IMR-90 (cell line): ENCODE measurements around the gene FAM78A. TPM values are rescaled to one million over a fixed set of nuclear protein-coding genes. Genes with fewer than 3 reads are reported as not detected.

ENCODE experiments used
- ATAC-seq: fragments of 200-7000 bp; cut with Tn5 transposase; 2 replicates; pipeline ENCODE4 v1.9.1; 2020; ENCODE audit warnings: low read depth, mild to moderate bottlenecking, moderate library complexity
- BruUV-seq: library from RNA; stranded (reverse); fragments of 400-500 nt; replicated peaks from 2 replicates; lab custom pipeline; 2021; lab: Mats Ljungman, UMichigan
- CTCF ChIA-PET: fragments of 300-600 bp; formaldehyde crosslinking; extraction: SDS; loops from one replicate; lab custom pipeline; 2021; ENCODE audit warnings: antibody characterized with exemption; lab: Yijun Ruan, JAX
- POLR2A ChIA-PET: fragments of 300-600 bp; sonication (Branson Sonifier 250); formaldehyde crosslinking; loops from one replicate; lab custom pipeline; 2022; ENCODE audit warnings: antibody characterized with exemption; ENCODE audit not compliant: unreplicated experiment; lab: Charles Lee
- DNase-seq: peaks from one replicate; pipeline ENCODE4 v3.0.0; 2013
- H2AFZ ChIP-seq: replicated peaks from 2 replicates; pipeline ENCODE3; 2013; ENCODE audit warnings: low read length, mild to moderate bottlenecking; ENCODE audit not compliant: poor library complexity
- H2AK5ac ChIP-seq: 2 replicates; pipeline ENCODE4 v1.6.1; 2013; ENCODE audit warnings: low read depth, low read length, inconsistent platforms
- H2AK9ac ChIP-seq: replicated peaks from 2 replicates; pipeline ENCODE3; 2013; ENCODE audit warnings: mild to moderate bottlenecking, low read depth, low read length, moderate library complexity; ENCODE audit not compliant: poor library complexity
- H2BK120ac ChIP-seq: 2 replicates; pipeline ENCODE4 v1.6.1; 2013; ENCODE audit warnings: low read depth, low read length, inconsistent platforms
- H2BK15ac ChIP-seq: 3 replicates; pipeline ENCODE4 v1.6.1; 2013; ENCODE audit warnings: low read depth, low read length, inconsistent platforms
- H2BK20ac ChIP-seq: 2 replicates; pipeline ENCODE4 v1.6.1; 2013; ENCODE audit warnings: low read depth, mild to moderate bottlenecking, inconsistent platforms, low read length, moderate library complexity
- H2BK5ac ChIP-seq: 2 replicates; pipeline ENCODE4 v1.6.1; 2013; ENCODE audit warnings: mild to moderate bottlenecking, low read depth, low read length, inconsistent platforms; ENCODE audit not compliant: poor library complexity, severe bottlenecking
- H3K14ac ChIP-seq: replicated peaks from 2 replicates; pipeline ENCODE4 v1.6.1; 2013; ENCODE audit warnings: low read depth, low read length, inconsistent platforms
- H3K18ac ChIP-seq: 2 replicates; pipeline ENCODE4 v1.6.1; 2013; ENCODE audit warnings: low read depth, low read length, control low read depth
- H3K23ac ChIP-seq: 2 replicates; pipeline ENCODE4 v1.6.1; 2013; ENCODE audit warnings: low read depth, low read length, inconsistent platforms
- H3K27ac ChIP-seq: 2 replicates; pipeline ENCODE4 v1.5.1; 2013; ENCODE audit warnings: mild to moderate bottlenecking, control low read depth, low read length; ENCODE audit not compliant: insufficient read depth
- H3K27me3 ChIP-seq: 2 replicates; pipeline ENCODE4 v1.6.1; 2013; ENCODE audit warnings: low read length; ENCODE audit not compliant: control insufficient read depth, insufficient read depth
- H3K36me3 ChIP-seq: 2 replicates; pipeline ENCODE4 v1.6.1; 2013; ENCODE audit warnings: low read length, mixed read lengths; ENCODE audit not compliant: control insufficient read depth, insufficient read depth
- H3K4ac ChIP-seq: 2 replicates; pipeline ENCODE4 v1.6.1; 2013; ENCODE audit warnings: low read depth, low read length, inconsistent platforms
- H3K4me1 ChIP-seq: 2 replicates; pipeline ENCODE4 v1.6.1; 2013; ENCODE audit warnings: low read length, mixed read lengths; ENCODE audit not compliant: control insufficient read depth, insufficient read depth
- H3K4me2 ChIP-seq: 2 replicates; pipeline ENCODE4 v1.6.1; 2013; ENCODE audit warnings: low read depth, mild to moderate bottlenecking, control low read depth, low read length, moderate library complexity
- H3K4me3 ChIP-seq: 2 replicates; pipeline ENCODE4 v1.5.1; 2013; ENCODE audit warnings: low read depth, mild to moderate bottlenecking, control low read depth, low read length, moderate library complexity; ENCODE audit not compliant: insufficient read depth
- H3K56ac ChIP-seq: 2 replicates; pipeline ENCODE4 v1.6.1; 2013; ENCODE audit warnings: low read length, inconsistent platforms; ENCODE audit not compliant: insufficient read depth; ENCODE audit errors: extremely low read depth
- H3K79me1 ChIP-seq, 2 experiments: 2 replicates each; pipeline ENCODE4 v1.6.1; 2013; ENCODE audit warnings: low read length in 2 of 2, inconsistent platforms in 1 of 2, low read depth in 1 of 2
- H3K9ac ChIP-seq: 2 replicates; pipeline ENCODE4 v1.6.1; 2013; ENCODE audit warnings: low read depth, low read length, control low read depth
- H3K9me1 ChIP-seq: 2 replicates; pipeline ENCODE4 v1.6.1; 2013; ENCODE audit warnings: low read length, inconsistent platforms; ENCODE audit not compliant: insufficient read depth
- H3K9me3 ChIP-seq: 2 replicates; pipeline ENCODE4 v1.6.1; 2013; ENCODE audit warnings: low read length; ENCODE audit not compliant: control insufficient read depth, insufficient read depth
- H4K20me1 ChIP-seq: 2 replicates; pipeline ENCODE4 v1.6.1; 2013; ENCODE audit warnings: low read length, inconsistent platforms; ENCODE audit not compliant: insufficient read depth
- H4K5ac ChIP-seq: 2 replicates; pipeline ENCODE4 v1.6.1; 2013; ENCODE audit warnings: mild to moderate bottlenecking, low read depth, low read length, control low read depth
- H4K8ac ChIP-seq, 2 experiments: 2 replicates each; pipeline ENCODE4 v1.6.1; 2013; ENCODE audit warnings: low read depth in 2 of 2, low read length in 2 of 2, control low read depth in 1 of 2, inconsistent platforms in 1 of 2
- H4K91ac ChIP-seq: 2 replicates; pipeline ENCODE4 v1.6.1; 2013; ENCODE audit warnings: low read depth, low read length, inconsistent platforms; ENCODE audit not compliant: insufficient read depth
- FOS ChIP-seq: fragments of 150-350 bp; IDR thresholded peaks from 2 replicates; pipeline ENCODE4 v1.6.1; 2016; ENCODE audit warnings: low read depth, low read length
- NFE2L2 ChIP-seq: fragments of 150-350 bp; IDR thresholded peaks from 2 replicates; pipeline ENCODE4 v1.6.1; 2016; ENCODE audit warnings: low read depth, mild to moderate bottlenecking, low read length
- WGBS, 2 experiments: methylation state at CpG; one replicate each; pipeline versions ENCODE4 v1.1.5 to v1.1.7; 2013; ENCODE audit warnings: missing lambda C conversion rate in 2 of 2; ENCODE audit not compliant: insufficient read length in 1 of 2; ENCODE audit errors: extremely low coverage in 2 of 2; 5-methylcytosine and 5-hydroxymethylcytosine counted together
- dilution Hi-C: fragments of 300-500 bp; cut with HindIII; formaldehyde crosslinking; loops from one replicate; pipeline ENCODE4 v1.14.3; 2018; ENCODE audit warnings: low sequenced_read_pairs; ENCODE audit not compliant: unreplicated experiment
- in situ Hi-C: fragments of 300-500 bp; cut with MboI; formaldehyde crosslinking; loops from 3 replicates; pipeline ENCODE4 v1.14.3; 2019; ENCODE audit warnings: low sequenced_read_pairs, inconsistent platforms, mixed read lengths
- intact Hi-C: fragments of 100-400 bp; cut with micrococcal nuclease; formaldehyde crosslinking; loops from 2 replicates; pipeline ENCODE4 v1.10.0; 2022
- polyA plus RNA-seq, 3 experiments: library from polyadenylated mRNA; depleted of rRNA; stranded (reverse); fragments of >200 nt; gene quantifications; 2 replicates each; pipeline ENCODE4 v1.2.3, GENCODE V29; 2012; ENCODE audit warnings: low replicate concordance in 1 of 3
- total RNA-seq: library from RNA; depleted of rRNA; stranded (reverse); fragments of >200 nt; gene quantifications from 2 replicates; pipeline ENCODE4 v1.2.3, GENCODE V29; 2012

FAM78A gene
- total and polyA plus RNA-seq, 2 of the 4 experiments (the other 2 are of a cell fraction), result 0.18 to 0.27 TPM

GRCh38 chr9:131237931-131238401, 38.3 kb downstream of the FAM78A start:
- 39% methylated on average over 5 of the region's 11 CpGs; no CpG with 5 or more reads in 1 of the 2 experiments for WGBS, 2 experiments
- Histone ChIP-seq H3K27me3 (no peaks in the 10 kb centered on the region), H2BK120ac (peak overlapping the region; percentile 62), H4K8ac (peak overlapping the region; percentile 75 to 89), H3K23ac (peak overlapping the region; percentile 48; the same call in 1 of the 2 replicates), H2BK15ac (peak overlapping the region; percentile 37; the same call in 1 of the 3 replicates), H3K56ac (no peak overlapping the region), H3K14ac (peak overlapping the region; percentile 79), H2BK5ac (peak overlapping the region; percentile 36), H3K9ac (no peak overlapping the region), H3K4me2 (peak overlapping the region; percentile 17; the same call in 1 of the 2 replicates), H3K27ac (peak overlapping the region; percentile 26; the same call in 1 of the 2 replicates), H2AFZ (peak overlapping the region; percentile 75), H3K4me1 (peaks cover 7% of the 10 kb centered on the region), H3K9me3 (no peaks in the 10 kb centered on the region), H3K9me1 (peaks cover 2% of the 10 kb centered on the region; the same call in 1 of the 2 replicates), H3K79me1 (no peaks in the 10 kb centered on the region), H3K4ac (peak overlapping the region; percentile 61), H2AK5ac (peak overlapping the region; percentile 82), H3K18ac (peak overlapping the region; percentile 40; the same call in 1 of the 2 replicates), H2BK20ac (peak overlapping the region; percentile 47; the same call in 1 of the 2 replicates), H4K91ac (peak overlapping the region; percentile 58), H2AK9ac (peak overlapping the region; percentile 76), H3K4me3 (no peak overlapping the region), H3K36me3 (peaks cover 24% of the 10 kb centered on the region), H4K5ac (peak overlapping the region; percentile 28; the same call in 1 of the 2 replicates), H4K20me1 (no peaks in the 10 kb centered on the region)
- POLR2A ChIA-PET, result interaction anchor here (0.9 kb wide), 1 partner anchor 12 kb away, joined by 22 read pairs; no protein-coding TSS in a partner anchor
- ATAC-seq (peak; percentile 95), DNase-seq (peak; percentile 88)
- CTCF ChIA-PET, result no interaction called here
- intact Hi-C loops, result no loop called here
- TF ChIP-seq NFE2L2 (peak; percentile 60), FOS (no peak)
- BruUV-seq, result no TSS peak
- in situ Hi-C loops, result no loop called here
- dilution Hi-C loops, result no loop called here
